Measurements from ENCODE around the gene TRABD. TPM values are rescaled to one million over a fixed set of nuclear protein-coding genes. Genes with fewer than 3 reads are reported as not detected.

The TRABD gene
- total and polyA plus RNA-seq, 2 donors: 31.1 to 102 TPM

DNA sequence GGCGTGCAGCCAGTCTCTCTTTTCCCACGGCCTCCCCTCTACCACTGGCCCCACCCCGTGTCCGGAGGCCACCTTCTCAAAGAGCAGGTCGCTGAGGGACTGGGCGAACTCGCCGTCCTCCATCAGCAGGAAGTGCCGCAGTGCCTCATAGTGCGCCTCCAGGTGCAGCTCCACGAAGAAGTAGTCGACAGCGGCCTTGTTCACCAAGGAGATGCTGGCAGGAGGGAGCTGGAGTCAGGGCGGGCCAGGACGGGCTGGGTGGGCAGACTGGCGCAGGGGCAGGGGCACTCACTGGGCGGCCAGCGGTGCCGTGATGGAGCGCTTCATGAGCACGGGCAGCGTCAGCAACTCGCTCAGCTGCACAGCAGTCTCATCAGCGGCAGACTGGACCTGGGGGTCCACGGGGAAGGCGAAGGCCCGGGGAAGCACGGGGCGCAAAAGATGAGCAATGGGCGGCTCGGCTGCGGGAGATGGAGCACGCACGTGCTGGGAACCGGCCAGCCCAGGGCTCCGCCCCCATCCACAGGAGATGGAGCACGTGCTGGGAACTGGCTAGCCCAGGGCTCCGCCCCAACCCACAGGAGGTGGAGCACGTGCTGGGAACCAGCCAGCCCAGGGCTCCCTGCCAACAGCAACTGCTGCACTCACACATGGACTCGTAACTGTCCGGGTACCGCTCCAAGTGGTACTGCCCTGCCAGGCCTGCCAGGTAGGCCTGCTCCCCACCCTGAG lies 33.4 kb downstream of the TRABD start:
- no peak for DNase-seq (ENCODE audit: low read depth in 6 of 9, low spot score in 9 of 9)
- Histone ChIP-seq H3K27ac (ENCODE audit: low read depth in 1 of 2, low read length in 1 of 2) (no peak overlapping the region), H3K27me3 (ENCODE audit: control insufficient read depth in 2 of 2, insufficient read depth in 1 of 2, low read length in 1 of 2) (no peaks in the 10 kb centered on the region), H3K9me3 (ENCODE audit: control insufficient read depth in 2 of 2, insufficient read depth in 1 of 2, low read length in 1 of 2) (peaks cover 1 to 2% of the 10 kb centered on the region in 2 donors), H3K4me3 (ENCODE audit: low read length in 2 of 2) (no peak overlapping the region), H3K36me3 (ENCODE audit: control insufficient read depth in 2 of 2, insufficient read depth in 2 of 2, low read length in 1 of 2) (peaks cover 91 to 92% of the 10 kb centered on the region in 2 donors), H3K4me1 (ENCODE audit: control insufficient read depth in 2 of 2, insufficient read depth in 2 of 2, low read length in 2 of 2) (no peaks in the 10 kb centered on the region)
- 85% methylated on average over 42 of the region's 42 CpGs for WGBS

- 97% methylated on average over 25 of the region's 25 CpGs for WGBS
- Histone ChIP-seq H3K27me3 (ENCODE audit: control insufficient read depth in 2 of 2, insufficient read depth in 1 of 2, low read length in 1 of 2) (no peaks in the 10 kb centered on the region), H3K9me3 (ENCODE audit: control insufficient read depth in 2 of 2, insufficient read depth in 1 of 2, low read length in 1 of 2) (peaks cover 1 to 2% of the 10 kb centered on the region in 2 donors), H3K27ac (ENCODE audit: low read depth in 1 of 2, low read length in 1 of 2) (no peak overlapping the region), H3K4me3 (ENCODE audit: low read length in 2 of 2) (no peak overlapping the region), H3K4me1 (ENCODE audit: control insufficient read depth in 2 of 2, insufficient read depth in 2 of 2, low read length in 2 of 2) (no peaks in the 10 kb centered on the region), H3K36me3 (ENCODE audit: control insufficient read depth in 2 of 2, insufficient read depth in 2 of 2, low read length in 1 of 2) (peaks cover 89 to 95% of the 10 kb centered on the region in 2 donors)
- DNase-seq (ENCODE audit: low read depth in 6 of 9, low spot score in 9 of 9): no peak
Observed at GRCh38 chr22:50219800-50220602, 34.3 kb downstream of the TRABD start.

DNA sequence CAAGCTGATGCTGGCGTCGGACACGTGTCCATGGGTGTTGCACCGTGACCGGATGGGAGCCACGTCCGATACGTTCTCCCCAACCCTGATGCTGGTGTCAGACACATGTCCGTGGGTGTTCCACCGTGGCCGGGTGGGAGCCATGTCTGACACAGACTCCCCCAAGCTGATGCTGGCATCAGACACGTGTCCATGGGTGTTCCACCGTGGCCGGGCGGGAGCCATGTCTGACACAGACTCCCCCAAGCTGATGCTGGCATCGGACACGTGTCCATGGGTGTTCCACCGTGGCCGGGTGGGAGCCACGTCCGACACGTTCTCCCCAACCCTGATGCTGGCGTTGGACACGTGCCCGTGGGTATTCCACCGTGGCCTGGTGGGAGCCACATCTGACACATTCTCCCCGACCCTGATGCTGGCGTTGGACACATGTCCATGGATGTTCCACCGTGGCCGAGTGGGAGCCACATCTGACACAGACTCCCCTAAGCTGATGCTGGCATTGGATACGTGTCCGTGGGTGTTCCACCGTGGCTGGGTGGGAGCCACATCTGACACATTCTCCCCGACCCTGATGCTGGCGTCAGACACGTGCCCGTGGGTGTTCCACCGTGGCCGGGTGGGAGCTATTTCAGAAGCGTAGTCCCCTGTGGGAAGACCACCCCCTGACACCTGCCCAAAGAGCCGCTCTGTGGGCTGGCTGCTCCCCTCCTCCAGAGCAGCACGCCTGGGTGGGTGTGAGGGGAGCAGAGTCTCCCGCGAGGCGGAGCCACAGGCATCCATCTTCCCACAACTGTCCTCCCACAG lies 35.1 kb downstream of the TRABD start:
- H3K4me1 ChIP-seq (ENCODE audit: control insufficient read depth in 2 of 2, insufficient read depth in 2 of 2, low read length in 2 of 2): no peaks in the 10 kb centered on the region
- H3K27ac ChIP-seq (ENCODE audit: low read depth in 1 of 2, low read length in 1 of 2): no peak overlapping the region
- DNase-seq (ENCODE audit: low read depth in 6 of 9, low spot score in 9 of 9): no peak
- peaks cover 0 to 1% of the 10 kb centered on the region in 2 donors for H3K9me3 ChIP-seq (ENCODE audit: control insufficient read depth in 2 of 2, insufficient read depth in 1 of 2, low read length in 1 of 2)
- no peak overlapping the region for H3K4me3 ChIP-seq (ENCODE audit: low read length in 2 of 2)
- 97% methylated on average over 45 of the region's 45 CpGs for WGBS
- no peaks in the 10 kb centered on the region for H3K27me3 ChIP-seq (ENCODE audit: control insufficient read depth in 2 of 2, insufficient read depth in 1 of 2, low read length in 1 of 2)
- H3K36me3 ChIP-seq (ENCODE audit: control insufficient read depth in 2 of 2, insufficient read depth in 2 of 2, low read length in 1 of 2): peaks cover 89 to 95% of the 10 kb centered on the region in 2 donors

- H3K27me3 ChIP-seq (ENCODE audit: control insufficient read depth in 2 of 2, insufficient read depth in 1 of 2, low read length in 1 of 2): no peaks in the 10 kb centered on the region
- DNase-seq (ENCODE audit: low read depth in 6 of 9, low spot score in 9 of 9): no peak
- H3K4me1 ChIP-seq (ENCODE audit: control insufficient read depth in 2 of 2, insufficient read depth in 2 of 2, low read length in 2 of 2): no peaks in the 10 kb centered on the region
- H3K36me3 ChIP-seq (ENCODE audit: control insufficient read depth in 2 of 2, insufficient read depth in 2 of 2, low read length in 1 of 2): peaks cover 86 to 93% of the 10 kb centered on the region in 2 donors
- WGBS: 96% methylated on average over 19 of the region's 19 CpGs
- H3K9me3 ChIP-seq (ENCODE audit: control insufficient read depth in 2 of 2, insufficient read depth in 1 of 2, low read length in 1 of 2): peaks cover 0 to 1% of the 10 kb centered on the region in 2 donors
- no peak overlapping the region for H3K4me3 ChIP-seq (ENCODE audit: low read length in 2 of 2)
- H3K27ac ChIP-seq (ENCODE audit: low read depth in 1 of 2, low read length in 1 of 2): no peak overlapping the region
Observed at GRCh38 chr22:50221410-50222300, 35.9 kb downstream of the TRABD start.

DNA sequence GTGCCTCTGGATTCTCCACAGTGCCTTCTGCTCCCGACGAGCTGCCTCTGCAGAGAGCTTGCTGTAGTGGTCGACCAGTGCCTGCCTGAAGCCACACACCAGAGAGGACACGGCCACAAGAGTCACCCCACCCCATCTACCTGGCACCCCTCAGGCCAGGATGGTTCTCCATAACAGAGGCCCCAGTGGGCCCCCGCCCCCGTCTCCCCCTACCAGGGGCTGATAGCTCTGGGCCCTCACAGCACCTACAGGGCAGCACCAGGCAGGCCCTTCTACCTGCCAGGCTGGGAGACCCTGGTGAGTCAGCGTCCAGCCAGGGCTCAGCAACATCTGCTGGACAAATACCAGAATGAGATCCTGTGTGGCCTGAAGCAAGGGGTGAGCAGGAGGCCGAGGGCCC lies 36.8 kb downstream of the TRABD start:
- no peaks in the 10 kb centered on the region for H3K4me1 ChIP-seq (ENCODE audit: control insufficient read depth in 2 of 2, insufficient read depth in 2 of 2, low read length in 2 of 2)
- WGBS: 97% methylated on average over 8 of the region's 8 CpGs
- DNase-seq (ENCODE audit: low read depth in 6 of 9, low spot score in 9 of 9): no peak
- H3K9me3 ChIP-seq (ENCODE audit: control insufficient read depth in 2 of 2, insufficient read depth in 1 of 2, low read length in 1 of 2): peaks cover 0 to 1% of the 10 kb centered on the region in 2 donors
- no peak overlapping the region for H3K4me3 ChIP-seq (ENCODE audit: low read length in 2 of 2)
- peaks cover 83 to 93% of the 10 kb centered on the region in 2 donors for H3K36me3 ChIP-seq (ENCODE audit: control insufficient read depth in 2 of 2, insufficient read depth in 2 of 2, low read length in 1 of 2)
- no peaks in the 10 kb centered on the region for H3K27me3 ChIP-seq (ENCODE audit: control insufficient read depth in 2 of 2, insufficient read depth in 1 of 2, low read length in 1 of 2)
- H3K27ac ChIP-seq (ENCODE audit: low read depth in 1 of 2, low read length in 1 of 2): no peak overlapping the region

- Histone ChIP-seq H3K27ac (ENCODE audit: low read depth in 1 of 2, low read length in 1 of 2) (no peak overlapping the region), H3K4me1 (ENCODE audit: control insufficient read depth in 2 of 2, insufficient read depth in 2 of 2, low read length in 2 of 2) (no peaks in the 10 kb centered on the region), H3K27me3 (ENCODE audit: control insufficient read depth in 2 of 2, insufficient read depth in 1 of 2, low read length in 1 of 2) (no peaks in the 10 kb centered on the region), H3K9me3 (ENCODE audit: control insufficient read depth in 2 of 2, insufficient read depth in 1 of 2, low read length in 1 of 2) (no peaks in the 10 kb centered on the region), H3K4me3 (ENCODE audit: low read length in 2 of 2) (no peak overlapping the region), H3K36me3 (ENCODE audit: control insufficient read depth in 2 of 2, insufficient read depth in 2 of 2, low read length in 1 of 2) (peaks cover 76 to 93% of the 10 kb centered on the region in 2 donors)
- no peak for DNase-seq (ENCODE audit: low read depth in 6 of 9, low spot score in 9 of 9)
- 99% methylated on average over 16 of the region's 16 CpGs for WGBS
Observed at GRCh38 chr22:50224071-50224470, 38.4 kb downstream of the TRABD start.

GRCh38 chr22:50225200-50225969 lies 39.7 kb downstream of the TRABD start:
- H3K4me1 ChIP-seq (ENCODE audit: control insufficient read depth in 2 of 2, insufficient read depth in 2 of 2, low read length in 2 of 2): no peaks in the 10 kb centered on the region
- H3K4me3 ChIP-seq (ENCODE audit: low read length in 2 of 2): no peak overlapping the region
- no peak for DNase-seq (ENCODE audit: low read depth in 6 of 9, low spot score in 9 of 9)
- no peaks in the 10 kb centered on the region for H3K9me3 ChIP-seq (ENCODE audit: control insufficient read depth in 2 of 2, insufficient read depth in 1 of 2, low read length in 1 of 2)
- peaks cover 68 to 88% of the 10 kb centered on the region in 2 donors for H3K36me3 ChIP-seq (ENCODE audit: control insufficient read depth in 2 of 2, insufficient read depth in 2 of 2, low read length in 1 of 2)
- WGBS: 97% methylated on average over 24 of the region's 24 CpGs
- H3K27me3 ChIP-seq (ENCODE audit: control insufficient read depth in 2 of 2, insufficient read depth in 1 of 2, low read length in 1 of 2): no peaks in the 10 kb centered on the region
- H3K27ac ChIP-seq (ENCODE audit: low read depth in 1 of 2, low read length in 1 of 2): no peak overlapping the region

All from thymus (tissue), 11 donors.